ENCODE data around the gene RGS10. TPM values are rescaled to one million over a fixed set of nuclear protein-coding genes. Genes with fewer than 3 reads are reported as not detected.

The RGS10 gene
- total and polyA plus RNA-seq, 3 experiments from 2014 or later = 127 to 182 (median 130) TPM

DNA sequence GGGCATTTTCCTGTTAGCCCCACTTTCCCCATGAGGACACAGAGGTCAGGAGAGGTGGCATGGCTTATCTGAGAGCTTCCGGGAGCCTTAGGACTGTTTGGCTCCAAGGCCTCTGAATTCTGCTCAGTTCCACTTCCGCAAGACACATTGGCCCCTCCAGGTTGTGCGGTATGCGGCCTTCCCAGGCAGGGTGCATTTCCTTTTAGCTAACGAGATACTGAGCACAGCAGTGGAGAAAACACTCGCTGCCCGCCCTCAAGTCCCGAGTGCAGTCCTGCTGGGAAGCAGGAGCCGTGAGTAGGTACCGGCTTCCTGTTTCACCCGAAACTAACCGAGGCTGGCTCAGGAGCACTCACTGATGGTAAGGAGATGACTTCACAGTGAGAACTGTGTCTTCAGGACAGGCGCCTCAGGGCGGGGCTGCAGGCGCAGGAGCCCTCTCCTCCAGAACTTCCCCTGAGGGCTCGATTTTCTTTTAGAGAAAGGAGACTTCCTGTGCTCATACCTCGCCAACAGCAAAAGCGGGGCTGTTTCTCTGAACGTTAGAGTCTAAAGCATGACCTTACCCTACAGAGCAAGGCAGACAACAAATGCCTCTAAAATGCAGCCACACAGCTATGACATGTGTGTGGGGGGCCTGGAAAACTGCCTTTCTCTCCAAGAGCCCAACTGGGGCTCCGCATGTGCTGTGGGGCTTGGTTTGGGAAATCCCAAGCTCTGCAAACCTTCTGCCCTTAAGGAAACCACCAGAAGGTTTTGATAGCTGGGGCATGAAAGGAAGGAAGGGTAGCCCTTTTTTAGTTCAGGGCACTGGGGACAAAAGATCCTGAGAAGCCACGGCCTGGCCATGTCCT is 25.9 kb downstream of the RGS10 start:
- Histone ChIP-seq H3K27me3 (ENCODE audit: insufficient read depth, low read length, poor library complexity, severe bottlenecking) (no peaks in the 10 kb centered on the region), H3K27ac (ENCODE audit: low read depth, low read length) (peak overlapping the region; percentile 58), H3K9me3 (ENCODE audit: low read length) (no peaks in the 10 kb centered on the region), H3K36me3 (ENCODE audit: insufficient read depth, low read length) (peaks cover 27% of the 10 kb centered on the region), H3K4me3 (ENCODE audit: low read length) (peak overlapping the region; percentile 40), H3K4me1 (ENCODE audit: insufficient read depth, low read length) (peaks cover 67% of the 10 kb centered on the region)
- H3K27ac Mint-ChIP-seq = peak overlapping the region; percentile 90 to 98 (median 96)
- peaks cover 0 to 48% (median 9%) of the 10 kb centered on the region in 3 donors for H3K36me3 Mint-ChIP-seq
- CTCF ChIA-PET = interaction anchor here (1.2 to 4.7 kb wide), 8 partner anchors 10 to 343 kb away, joined by 3 to 42 read pairs (median 8); partner anchors contain the start of gene RGS10
- peak; percentile 29 to 82 (median 51) for DNase-seq
- H3K4me3 Mint-ChIP-seq = peak overlapping the region; percentile 41 to 89 (median 76)
- POLR2A ChIA-PET = interaction anchor here (2.8 to 3.4 kb wide), 2 partner anchors 14 to 25 kb away, joined by 9 to 24 read pairs; partner anchors contain the start of gene RGS10
- H3K27me3 Mint-ChIP-seq = no peaks in the 10 kb centered on the region
- H3K9me3 Mint-ChIP-seq = no peaks in the 10 kb centered on the region
- peaks cover 44 to 64% (median 62%) of the 10 kb centered on the region in 3 donors for H3K4me1 Mint-ChIP-seq

DNA sequence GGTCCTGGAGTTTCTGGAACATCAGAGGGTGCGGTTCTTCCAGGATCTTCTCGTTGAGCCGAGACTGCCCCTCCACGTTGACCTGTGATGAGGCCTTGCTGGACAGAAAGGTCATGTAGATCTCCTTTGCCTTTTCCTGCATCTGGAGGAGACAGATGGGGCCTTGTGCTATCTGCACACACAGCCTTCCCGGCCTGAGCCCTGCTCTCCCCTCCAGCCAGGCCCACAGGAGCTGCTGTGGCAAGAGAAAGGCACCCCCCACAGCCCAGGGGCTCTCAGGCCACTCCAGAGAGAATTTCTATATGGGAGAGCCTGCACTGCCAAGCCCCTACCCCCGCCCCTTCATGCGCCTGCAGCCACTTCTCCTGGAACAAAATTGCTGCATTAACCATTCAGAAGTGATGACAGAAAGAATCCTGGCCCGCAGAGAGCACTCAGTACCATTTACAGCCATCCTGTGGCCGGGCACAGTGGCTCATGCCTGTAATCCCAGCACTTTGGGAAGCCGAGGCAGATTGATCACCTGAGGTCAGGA is 26.9 kb downstream of the RGS10 start:
- H3K36me3 ChIP-seq (ENCODE audit: insufficient read depth, low read length) = peaks cover 29% of the 10 kb centered on the region
- no peaks in the 10 kb centered on the region for H3K27me3 ChIP-seq (ENCODE audit: insufficient read depth, low read length, poor library complexity, severe bottlenecking)
- Mint-ChIP-seq H3K27ac (peak overlapping the region; percentile 42 to 98 (median 86)), H3K4me1 (peaks cover 48 to 68% (median 65%) of the 10 kb centered on the region in 3 donors), H3K27me3 (no peaks in the 10 kb centered on the region), H3K9me3 (no peaks in the 10 kb centered on the region), H3K4me3 (peak overlapping the region in 3 of 7 donors; percentile 13 to 77 (median 70)), H3K36me3 (peaks cover 0 to 49% (median 12%) of the 10 kb centered on the region in 3 donors)
- peak overlapping the region; percentile 58 for H3K27ac ChIP-seq (ENCODE audit: low read depth, low read length)
- H3K9me3 ChIP-seq (ENCODE audit: low read length) = no peaks in the 10 kb centered on the region
- H3K4me1 ChIP-seq (ENCODE audit: insufficient read depth, low read length) = peaks cover 75% of the 10 kb centered on the region
- CTCF ChIA-PET = interaction anchor here (1.1 to 4.7 kb wide), 3 partner anchors 22 to 27 kb away, joined by 3 to 42 read pairs (median 10); partner anchors contain the start of gene RGS10
- peak overlapping the region; percentile 40 for H3K4me3 ChIP-seq (ENCODE audit: low read length)
- no peak for DNase-seq
- POLR2A ChIA-PET = interaction anchor here (0.6 to 3.4 kb wide), 4 partner anchors 13 to 210 kb away, joined by 3 to 24 read pairs (median 8); partner anchors contain the start of genes INPP5F and RGS10

- H3K36me3 Mint-ChIP-seq = peaks cover 5 to 49% (median 14%) of the 10 kb centered on the region in 3 donors
- POLR2A ChIA-PET = no interaction called here
- H3K27ac Mint-ChIP-seq = peak overlapping the region in 5 of 8 donors; percentile 42 to 91 (median 68)
- Histone ChIP-seq H3K4me3 (ENCODE audit: low read length) (no peak overlapping the region), H3K27ac (ENCODE audit: low read depth, low read length) (no peak overlapping the region), H3K36me3 (ENCODE audit: insufficient read depth, low read length) (peaks cover 29% of the 10 kb centered on the region), H3K27me3 (ENCODE audit: insufficient read depth, low read length, poor library complexity, severe bottlenecking) (no peaks in the 10 kb centered on the region), H3K9me3 (ENCODE audit: low read length) (no peaks in the 10 kb centered on the region), H3K4me1 (ENCODE audit: insufficient read depth, low read length) (peaks cover 76% of the 10 kb centered on the region)
- H3K27me3 Mint-ChIP-seq = no peaks in the 10 kb centered on the region
- peaks cover 47 to 67% (median 64%) of the 10 kb centered on the region in 3 donors for H3K4me1 Mint-ChIP-seq
- no peak for DNase-seq
- no peak overlapping the region for H3K4me3 Mint-ChIP-seq
- CTCF ChIA-PET = interaction anchor here (0.7 to 1.1 kb wide), 2 partner anchors 25 to 70 kb away, joined by 3 to 4 read pairs; no protein-coding TSS in a partner anchor
- no peaks in the 10 kb centered on the region for H3K9me3 Mint-ChIP-seq
These were observed 27.7 kb downstream of the RGS10 start for GRCh38 chr10:119514819-119515218.

GRCh38 chr10:119511828-119512515 is 30.5 kb downstream of the RGS10 start:
- Mint-ChIP-seq H3K27ac (peak overlapping the region in 5 of 8 donors; percentile 14 to 80 (median 56)), H3K4me1 (peaks cover 28 to 45% (median 38%) of the 10 kb centered on the region in 3 donors), H3K36me3 (peaks cover 5 to 67% (median 18%) of the 10 kb centered on the region in 3 donors), H3K4me3 (no peak overlapping the region), H3K9me3 (no peaks in the 10 kb centered on the region), H3K27me3 (no peaks in the 10 kb centered on the region)
- Histone ChIP-seq H3K27ac (ENCODE audit: low read depth, low read length) (no peak overlapping the region), H3K9me3 (ENCODE audit: low read length) (no peaks in the 10 kb centered on the region), H3K4me3 (ENCODE audit: low read length) (no peak overlapping the region), H3K27me3 (ENCODE audit: insufficient read depth, low read length, poor library complexity, severe bottlenecking) (no peaks in the 10 kb centered on the region), H3K36me3 (ENCODE audit: insufficient read depth, low read length) (peaks cover 33% of the 10 kb centered on the region), H3K4me1 (ENCODE audit: insufficient read depth, low read length) (peaks cover 50% of the 10 kb centered on the region)
- POLR2A ChIA-PET = interaction anchor here (1.1 to 1.6 kb wide), 2 partner anchors 17 to 29 kb away, joined by 3 to 4 read pairs; no protein-coding TSS in a partner anchor
- CTCF ChIA-PET = interaction anchor here (0.8 to 2.1 kb wide), 6 partner anchors 9 to 31 kb away, joined by 3 to 7 read pairs (median 4); partner anchors contain the start of gene RGS10
- DNase-seq = peak in 1 of 5 donors; percentile 55

GRCh38 chr10:119509909-119510451 is 32.5 kb downstream of the RGS10 start:
- H3K9me3 Mint-ChIP-seq = no peaks in the 10 kb centered on the region

GRCh38 chr10:119507115-119507514 is 35.4 kb downstream of the RGS10 start:
- H3K36me3 Mint-ChIP-seq = peaks cover 5 to 69% (median 19%) of the 10 kb centered on the region in 3 donors
- Histone ChIP-seq H3K9me3 (ENCODE audit: low read length) (no peaks in the 10 kb centered on the region), H3K4me3 (ENCODE audit: low read length) (no peak overlapping the region), H3K27ac (ENCODE audit: low read depth, low read length) (no peak overlapping the region), H3K27me3 (ENCODE audit: insufficient read depth, low read length, poor library complexity, severe bottlenecking) (no peaks in the 10 kb centered on the region), H3K36me3 (ENCODE audit: insufficient read depth, low read length) (peaks cover 24% of the 10 kb centered on the region), H3K4me1 (ENCODE audit: insufficient read depth, low read length) (peaks cover 70% of the 10 kb centered on the region)
- no peaks in the 10 kb centered on the region for H3K9me3 Mint-ChIP-seq
- peaks cover 51 to 63% (median 58%) of the 10 kb centered on the region in 3 donors for H3K4me1 Mint-ChIP-seq
- CTCF ChIA-PET = no interaction called here
- peak overlapping the region in 5 of 8 donors; percentile 36 to 79 (median 61) for H3K27ac Mint-ChIP-seq
- DNase-seq = no peak
- H3K4me3 Mint-ChIP-seq = no peak overlapping the region
- POLR2A ChIA-PET = interaction anchor here (0.7 kb wide), 1 partner anchor 88 kb away, joined by 6 read pairs; no protein-coding TSS in a partner anchor
- H3K27me3 Mint-ChIP-seq = no peaks in the 10 kb centered on the region

More at GRCh38 chr10:119509909-119510451, 32.5 kb downstream of the RGS10 start:
- Histone ChIP-seq H3K4me1 (ENCODE audit: insufficient read depth, low read length) (peaks cover 47% of the 10 kb centered on the region), H3K36me3 (ENCODE audit: insufficient read depth, low read length) (peaks cover 26% of the 10 kb centered on the region), H3K9me3 (ENCODE audit: low read length) (no peaks in the 10 kb centered on the region), H3K27me3 (ENCODE audit: insufficient read depth, low read length, poor library complexity, severe bottlenecking) (no peaks in the 10 kb centered on the region), H3K4me3 (ENCODE audit: low read length) (no peak overlapping the region), H3K27ac (ENCODE audit: low read depth, low read length) (no peak overlapping the region)
- no peak for DNase-seq
- ChIA-PET CTCF (interaction anchor here (1.1 to 1.5 kb wide), 2 partner anchors 20 to 65 kb away, joined by 3 to 5 read pairs; no protein-coding TSS in a partner anchor), POLR2A (no interaction called here)
- Mint-ChIP-seq H3K4me3 (peak overlapping the region in 1 of 7 donors; percentile 23), H3K27ac (peak overlapping the region in 7 of 8 donors; percentile 2 to 77 (median 42)), H3K36me3 (peaks cover 5 to 75% (median 19%) of the 10 kb centered on the region in 3 donors), H3K27me3 (no peaks in the 10 kb centered on the region), H3K4me1 (peaks cover 27 to 39% (median 32%) of the 10 kb centered on the region in 3 donors)

Measured in CD8-positive, alpha-beta memory T cell (primary cell).